SU-DHL-6 (cell line): ENCODE results near the gene MRPL22.
"Not testable (repeated sequence)": the region's sequence is repeated elsewhere in the genome, so short reads cannot be mapped to it uniquely, and the experiment has no call there.

Source experiments
- H2AFZ ChIP-seq: fragments of 200-600 bp; sonication (generic); 2 replicates; pipeline ENCODE4 v1.6.1; 2014; ENCODE audit warnings: low read depth, mild to moderate bottlenecking, moderate library complexity, mixed read lengths, antibody characterized with exemption, low read length; ENCODE audit not compliant: severe bottlenecking
- H3F3A ChIP-seq: fragments of 200-600 bp; shearing (Covaris generic); 2 replicates; pipeline ENCODE4 v1.6.0; 2016; ENCODE audit warnings: antibody characterized with exemption, mild to moderate bottlenecking; ENCODE audit not compliant: insufficient read depth
- H3K27ac ChIP-seq: fragments of 200-600 bp; sonication (generic); 2 replicates; pipeline ENCODE4 v1.5.1; 2016; ENCODE audit warnings: low read depth, mild to moderate bottlenecking, low read length, moderate library complexity, mixed read lengths
- H3K27me3 ChIP-seq: fragments of 200-600 bp; sonication (generic), shearing (Covaris generic); 2 replicates; pipeline ENCODE4 v1.6.0; 2014; ENCODE audit warnings: mild to moderate bottlenecking, low read length
- H3K36me3 ChIP-seq: fragments of 200-600 bp; sonication (generic); 2 replicates; pipeline ENCODE4 v1.6.1; 2014; ENCODE audit warnings: mild to moderate bottlenecking, low read length, mixed read lengths
- H3K4me2 ChIP-seq: fragments of 300-600, 200-600 bp; shearing (Covaris generic), sonication (generic); 2 replicates; pipeline ENCODE4 v1.6.0; 2014; ENCODE audit warnings: low read length, low read depth, mild to moderate bottlenecking; ENCODE audit not compliant: poor library complexity, severe bottlenecking
- H3K4me3 ChIP-seq: fragments of 200-600 bp; sonication (generic); 2 replicates; pipeline ENCODE4 v1.5.1; 2014; ENCODE audit warnings: antibody characterized with exemption, low read length, mild to moderate bottlenecking, mixed read lengths; ENCODE audit not compliant: insufficient read depth, poor library complexity, severe bottlenecking
- H3K79me2 ChIP-seq: fragments of 200-600 bp; sonication (generic); 2 replicates; pipeline ENCODE4 v1.6.1; 2014; ENCODE audit warnings: mild to moderate bottlenecking, low read length, moderate library complexity; ENCODE audit not compliant: insufficient read depth
- H3K9ac ChIP-seq: fragments of 200-600 bp; sonication (generic); 2 replicates; pipeline ENCODE4 v1.7.0; 2014; ENCODE audit warnings: mild to moderate bottlenecking, low read length
- H3K9me2 ChIP-seq: fragments of 200-600 bp; sonication (generic); replicated peaks from 2 replicates; pipeline ENCODE4 v1.6.1; 2014; ENCODE audit warnings: low read length; ENCODE audit not compliant: insufficient read depth
- H3K9me3 ChIP-seq: fragments of 200-600 bp; sonication (generic); 2 replicates; pipeline ENCODE4 v1.6.1; 2014; ENCODE audit warnings: low read length, mixed read lengths; ENCODE audit not compliant: insufficient read depth
- H4K20me1 ChIP-seq: fragments of 200-600 bp; sonication (generic); 2 replicates; pipeline ENCODE4 v1.6.1; 2014; ENCODE audit warnings: low read depth, mild to moderate bottlenecking, antibody characterized with exemption, low read length, moderate library complexity, mixed read lengths
- CTCF ChIP-seq: fragments of 200-600 bp; sonication (generic); IDR thresholded peaks from one replicate; pipeline ENCODE4 v1.5.1; 2017; ENCODE audit warnings: antibody characterized with exemption, mild to moderate bottlenecking, low read length, moderate library complexity; ENCODE audit not compliant: insufficient read depth, poor library complexity, severe bottlenecking
- EZH2phosphoT487 ChIP-seq: fragments of 200-600 bp; sonication (generic), shearing (Covaris generic); conservative IDR thresholded peaks from 2 replicates; pipeline ENCODE4 v1.6.1; 2018; ENCODE audit warnings: mild to moderate bottlenecking, antibody characterized with exemption, low read length, moderate library complexity, mixed read lengths

Gene MRPL22

GRCh38 chr5:154901913-154902312 is 39.0 kb upstream of the MRPL22 start:
- no peak overlapping the region for H3K4me2 ChIP-seq
- no peaks in the 10 kb centered on the region for H4K20me1 ChIP-seq
- TF ChIP-seq EZH2phosphoT487 (no peak), CTCF (no peak)
- no peak overlapping the region for H3K27ac ChIP-seq
- H3K9ac ChIP-seq: no peak overlapping the region
- H3K36me3 ChIP-seq: peaks cover 39% of the 10 kb centered on the region
- no peaks in the 10 kb centered on the region for H3K9me2 ChIP-seq
- no peaks in the 10 kb centered on the region for H3K79me2 ChIP-seq
- H3K27me3 ChIP-seq: no peaks in the 10 kb centered on the region
- H3K4me3 ChIP-seq: no peak overlapping the region
- no peaks in the 10 kb centered on the region for H3F3A ChIP-seq
- H2AFZ ChIP-seq: no peak overlapping the region
- no peaks in the 10 kb centered on the region for H3K9me3 ChIP-seq

- H3K4me3 ChIP-seq, H3K27me3 ChIP-seq, H3K9ac ChIP-seq, H3K79me2 ChIP-seq, H2AFZ ChIP-seq, H3K4me2 ChIP-seq, H3F3A ChIP-seq, H3K9me3 ChIP-seq, H4K20me1 ChIP-seq, H3K9me2 ChIP-seq, H3K27ac ChIP-seq: not testable (repeated sequence)
- H3K36me3 ChIP-seq: peaks cover 24% of the 10 kb centered on the region
Observed at GRCh38 chr5:154905601-154906000, 35.3 kb upstream of the MRPL22 start.

- Histone ChIP-seq H3K9ac (no peak overlapping the region), H3K9me2 (no peaks in the 10 kb centered on the region), H3K4me3 (no peak overlapping the region), H3K4me2 (no peak overlapping the region), H4K20me1 (no peaks in the 10 kb centered on the region), H3K79me2 (no peaks in the 10 kb centered on the region), H3K27me3 (no peaks in the 10 kb centered on the region), H3K27ac (no peak overlapping the region), H3F3A (no peaks in the 10 kb centered on the region), H3K36me3 (peaks cover 34% of the 10 kb centered on the region), H2AFZ (no peak overlapping the region), H3K9me3 (no peaks in the 10 kb centered on the region)
- TF ChIP-seq CTCF (no peak), EZH2phosphoT487 (no peak)
Observed at GRCh38 chr5:154916874-154917273, 24.0 kb upstream of the MRPL22 start.

GRCh38 chr5:154917757-154918156 is 23.1 kb upstream of the MRPL22 start:
- peaks cover 34% of the 10 kb centered on the region for H3K36me3 ChIP-seq

More at GRCh38 chr5:154917757-154918156, 23.1 kb upstream of the MRPL22 start:
- H3K27me3 ChIP-seq: no peaks in the 10 kb centered on the region
- no peaks in the 10 kb centered on the region for H3F3A ChIP-seq
- no peak overlapping the region for H3K9ac ChIP-seq
- no peaks in the 10 kb centered on the region for H3K9me2 ChIP-seq
- no peak overlapping the region for H3K4me2 ChIP-seq
- no peaks in the 10 kb centered on the region for H3K79me2 ChIP-seq
- H3K27ac ChIP-seq: no peak overlapping the region
- no peak overlapping the region for H3K4me3 ChIP-seq
- no peaks in the 10 kb centered on the region for H4K20me1 ChIP-seq
- H3K9me3 ChIP-seq: no peaks in the 10 kb centered on the region
- TF ChIP-seq EZH2phosphoT487: no peak
- TF ChIP-seq CTCF: no peak
- H2AFZ ChIP-seq: no peak overlapping the region
